Limb (tissue), 2 donors: ENCODE data around the gene KEL.
"Not testable (repeated sequence)": the region's sequence is repeated elsewhere in the genome, so short reads cannot be mapped to it uniquely, and the experiment has no call there.

Source experiments
- DNase-seq, 2 donors: peaks; one replicate each; pipeline ENCODE4 v3.0.0-alpha.2; 2016; ENCODE audit errors: extremely low spot score in 2 of 2

KEL gene

GRCh38 chr7:142961973-142962926, at the start of gene KEL:
KEL (minus strand) TSS chr7:142962363; CDS start chr7:142962206, 157 bp downstream.
- no peak for DNase-seq

GRCh38 chr7:143008007-143008901, 46.1 kb upstream of the KEL start:
- DNase-seq = peak; percentile 55 to 89

GRCh38 chr7:143005632-143006260, 43.6 kb upstream of the KEL start:
- DNase-seq = no peak

- peak in 1 of 2 donors; percentile 25 for DNase-seq
These were observed 41.4 kb upstream of the KEL start for GRCh38 chr7:143003393-143004051.

- no peak for DNase-seq
These were observed 40.7 kb upstream of the KEL start for GRCh38 chr7:143002898-143003297.

- no peak for DNase-seq
These were observed 39.9 kb upstream of the KEL start for GRCh38 chr7:143002106-143002505.

GRCh38 chr7:143000648-143001047, 38.5 kb upstream of the KEL start:
- DNase-seq = no peak

- no peak for DNase-seq
These were observed 37.6 kb upstream of the KEL start for GRCh38 chr7:142999793-143000192.

- no peak for DNase-seq
These were observed 36.8 kb upstream of the KEL start for GRCh38 chr7:142998966-142999365.

GRCh38 chr7:142997456-142997989, 35.4 kb upstream of the KEL start:
- no peak for DNase-seq

GRCh38 chr7:142992427-142992826, 30.3 kb upstream of the KEL start:
- DNase-seq = no peak

GRCh38 chr7:142984297-142984696, 22.1 kb upstream of the KEL start:
- no peak for DNase-seq

GRCh38 chr7:142983825-142984224, 21.7 kb upstream of the KEL start:
- DNase-seq = no peak

GRCh38 chr7:142978402-142978801, 16.2 kb upstream of the KEL start:
- DNase-seq = not testable (repeated sequence)

- no peak for DNase-seq
These were observed 12.5 kb upstream of the KEL start for GRCh38 chr7:142974626-142975025.

- DNase-seq = no peak
These were observed 7.0 kb upstream of the KEL start for GRCh38 chr7:142969183-142969582.

- DNase-seq = no peak
These were observed 6.1 kb upstream of the KEL start for GRCh38 chr7:142968229-142968628.

GRCh38 chr7:142964502-142965246, 2.5 kb upstream of the KEL start:
- DNase-seq = no peak

- DNase-seq = no peak
These were observed 1.8 kb upstream of the KEL start for GRCh38 chr7:142963993-142964392.

GRCh38 chr7:142962991-142963390, 828 bp upstream of the KEL start:
- no peak for DNase-seq
